GM18505 (cell line): ENCODE measurements around the gene HGS.
"Not testable (repeated sequence)": the region's sequence is repeated elsewhere in the genome, so short reads cannot be mapped to it uniquely, and the experiment has no call there.

Experiments used
- ATAC-seq: cut with Tn5 transposase; IDR thresholded peaks from one replicate; pipeline ENCODE4 v1.9.1; 2021; ENCODE audit not compliant: unreplicated experiment
- POLR2A ChIP-seq: IDR thresholded peaks from 4 replicates; pipeline ENCODE4 v1.6.1; 2011; ENCODE audit warnings: borderline replicate concordance; ENCODE audit not compliant: insufficient read depth, insufficient read length; ENCODE audit errors: extremely low read depth

Gene HGS

DNA sequence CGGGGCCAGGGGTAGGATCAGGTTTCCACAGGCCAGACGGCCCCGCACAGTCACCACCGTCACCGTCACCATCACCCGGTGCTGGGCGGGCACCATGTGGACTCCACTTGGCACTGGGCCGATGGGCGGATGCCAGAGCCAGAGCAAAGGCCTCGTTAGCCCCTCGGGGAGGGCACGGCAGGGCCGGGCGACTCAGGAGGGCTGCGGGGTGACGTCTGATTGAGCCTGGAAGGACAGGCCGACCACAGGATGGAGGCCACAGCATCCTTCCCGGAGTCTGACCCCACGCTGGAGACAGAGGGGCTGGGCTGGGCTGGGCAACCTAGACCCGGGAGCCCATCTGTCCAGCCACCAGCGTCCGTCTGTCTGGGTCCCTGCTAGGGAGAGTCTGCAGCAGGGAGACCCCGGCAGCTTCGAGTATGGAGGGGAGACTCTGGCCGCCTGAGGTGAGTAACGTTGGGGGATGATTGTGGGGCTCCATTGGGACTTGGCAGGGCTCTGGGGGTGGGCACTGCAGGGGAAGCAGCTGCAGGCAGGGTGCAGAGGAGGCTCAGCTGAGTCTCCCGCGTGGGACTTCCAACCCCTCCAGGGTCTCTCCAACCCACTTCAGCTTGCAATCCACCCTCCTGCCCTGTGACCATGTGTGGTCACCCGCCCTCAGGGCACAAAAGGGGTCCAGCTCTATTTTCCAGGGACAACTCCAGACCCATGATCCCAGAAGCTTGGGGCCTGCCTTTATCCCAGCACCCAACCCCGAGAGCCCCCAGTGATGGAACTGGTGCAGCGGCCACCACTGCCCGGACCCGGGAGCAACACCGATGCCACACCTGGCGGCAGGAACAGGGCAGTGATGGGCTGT is 50.8 kb downstream of the HGS start:
- ATAC-seq, result no peak
- TF ChIP-seq POLR2A, result no peak

- ATAC-seq, result no peak
- no peak for TF ChIP-seq POLR2A
These were observed 51.7 kb downstream of the HGS start for GRCh38 chr17:81735264-81736102.

DNA sequence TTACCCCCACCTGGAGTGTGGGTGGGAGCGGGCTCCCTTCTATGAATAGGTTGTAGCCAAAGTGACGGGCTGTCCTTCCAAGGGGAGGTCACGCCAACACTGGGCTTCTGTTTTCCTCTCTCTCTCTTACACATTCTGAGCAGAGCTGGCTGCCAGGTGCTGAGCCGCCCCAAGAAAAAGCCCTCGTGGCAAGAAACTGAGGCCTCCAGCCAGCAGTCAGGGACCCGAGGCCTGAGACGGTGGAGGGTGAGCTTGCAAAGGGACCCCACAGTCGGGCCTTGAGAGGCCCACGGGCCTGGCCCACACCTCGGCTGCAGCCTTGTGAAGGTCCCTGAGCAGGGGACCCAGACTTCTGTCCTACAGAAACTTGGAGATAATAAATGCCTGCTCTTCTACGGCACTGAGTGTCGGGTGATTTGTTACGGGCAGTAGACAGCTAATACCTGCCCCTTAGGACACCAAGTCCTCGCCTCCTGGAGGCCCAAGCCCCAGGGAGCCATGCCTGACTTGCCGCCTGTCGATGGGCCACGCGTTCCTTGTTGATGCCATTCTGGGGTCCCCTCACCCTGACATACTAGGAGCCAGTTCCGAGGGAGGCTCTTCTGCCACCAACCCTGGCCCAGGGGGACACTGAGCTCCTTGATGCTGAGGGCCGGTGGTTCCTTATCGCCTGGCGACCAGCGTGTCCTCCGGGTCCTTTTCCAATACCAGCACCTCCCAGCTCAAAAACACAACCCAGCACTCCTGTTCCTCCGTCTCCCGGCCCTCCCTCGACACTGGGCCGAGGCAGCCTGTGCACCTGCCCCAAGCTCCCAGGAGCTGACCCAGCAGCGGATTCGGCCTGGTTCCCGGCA is 54.4 kb downstream of the HGS start:
- no peak for ATAC-seq
- no peak for TF ChIP-seq POLR2A

GRCh38 chr17:81738801-81739393 is 55.1 kb downstream of the HGS start:
- ATAC-seq, result no peak
- no peak for TF ChIP-seq POLR2A

DNA sequence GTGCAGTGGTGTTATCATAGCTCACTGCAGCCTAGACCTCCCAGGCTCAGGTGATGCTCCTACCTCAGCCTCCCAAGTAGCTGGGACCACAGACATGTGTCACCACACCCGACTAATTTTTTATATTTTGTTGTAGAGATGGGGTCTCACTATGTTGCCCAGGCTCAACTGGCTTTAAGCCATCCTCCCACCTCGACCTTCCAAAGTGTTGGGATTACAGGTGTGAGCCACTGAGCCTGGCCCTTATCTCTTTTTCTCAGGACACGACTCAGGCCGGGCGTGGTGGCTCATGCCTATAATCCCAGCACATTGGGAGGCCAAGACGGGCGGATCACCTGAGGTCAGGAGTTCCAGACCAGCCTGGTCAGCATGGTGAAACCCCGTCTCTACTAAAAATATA is 55.8 kb downstream of the HGS start:
- not testable (repeated sequence) for ATAC-seq

- TF ChIP-seq POLR2A, result no peak
- no peak for ATAC-seq
These were observed 56.7 kb downstream of the HGS start for GRCh38 chr17:81740395-81740961.

GRCh38 chr17:81741049-81741593 is 57.3 kb downstream of the HGS start:
- TF ChIP-seq POLR2A, result no peak
- no peak for ATAC-seq

DNA sequence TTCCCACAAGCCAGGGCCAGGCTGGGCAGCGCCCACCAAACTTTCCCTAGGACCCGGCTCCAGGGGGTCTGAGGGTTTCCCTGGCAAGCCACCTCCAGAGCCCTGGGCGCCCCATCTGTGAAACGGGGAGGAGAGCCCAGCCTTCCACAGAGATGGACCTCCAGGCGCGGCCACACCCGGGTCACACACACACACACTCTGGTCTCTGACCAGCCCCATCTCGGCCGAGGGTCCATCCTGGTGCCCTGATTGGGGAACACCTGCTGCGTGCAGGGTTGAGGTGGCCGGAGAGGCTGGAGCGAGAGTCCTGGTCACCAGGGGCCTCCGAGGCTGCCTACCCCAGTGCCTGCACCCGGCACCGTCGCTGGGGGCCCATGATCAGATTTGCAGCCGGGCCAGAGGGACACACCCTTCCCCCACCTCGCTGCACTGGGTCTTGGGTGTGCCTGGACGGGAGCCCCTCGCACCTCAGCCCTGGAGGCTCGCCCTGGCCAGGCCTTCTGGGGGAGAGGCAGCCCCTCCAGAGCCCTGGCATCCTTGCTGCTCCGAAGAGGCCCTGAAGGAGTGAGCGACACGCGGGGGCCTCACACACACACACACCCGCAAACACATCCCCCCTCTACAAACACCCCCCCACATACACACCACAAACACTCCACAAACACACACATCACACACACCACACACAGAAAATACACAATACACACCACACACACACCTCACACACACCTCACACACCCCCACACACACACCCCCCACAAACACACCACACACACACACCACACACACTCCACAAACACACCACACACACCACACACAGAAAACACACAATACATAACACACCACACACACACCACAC is 58.0 kb downstream of the HGS start:
- TF ChIP-seq POLR2A, result no peak
- ATAC-seq, result no peak
